GM12865 (cell line): ENCODE results near the gene DPP4.
"Not testable (repeated sequence)": the region's sequence is repeated elsewhere in the genome, so short reads cannot be mapped to it uniquely, and the experiment has no call there.

Experiments
- DNase-seq: peaks from one replicate; pipeline ENCODE4 v3.0.0; 2010; ENCODE audit warnings: low read depth
- H3K4me3 ChIP-seq: 2 replicates; pipeline ENCODE4 v1.5.1; 2011; ENCODE audit warnings: mild to moderate bottlenecking, low read depth, low read length, control low read depth
- TF ChIP-seq, protein P1 (sequence below): IDR thresholded peaks from 2 replicates; pipeline ENCODE4 v1.5.1; 2011; ENCODE audit warnings: low read length, control low read depth, low read depth, inconsistent platforms; ENCODE audit not compliant: insufficient read depth; ENCODE audit errors: missing control alignments

DPP4 gene

DNA sequence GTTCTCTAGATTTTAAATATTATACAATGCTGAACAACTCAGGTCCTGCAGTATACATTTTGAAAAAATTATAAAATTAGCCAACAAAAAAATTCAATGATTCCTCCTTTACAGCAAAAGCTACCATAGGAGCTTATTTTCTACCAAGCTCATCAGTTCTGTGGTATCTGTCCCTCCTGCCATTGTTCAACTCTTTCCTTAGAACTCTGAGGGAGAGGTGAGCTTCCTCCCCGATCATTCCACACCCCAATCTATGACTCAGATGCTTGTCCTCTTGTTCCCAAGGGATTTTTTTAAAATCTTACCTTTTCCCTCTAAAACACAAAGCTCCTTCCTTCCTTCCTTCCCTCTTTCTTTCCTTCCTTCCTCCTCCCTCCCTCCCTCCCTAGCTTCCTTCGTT lies 13.5 kb downstream of the DPP4 start:
- TF ChIP-seq, protein P1, sequence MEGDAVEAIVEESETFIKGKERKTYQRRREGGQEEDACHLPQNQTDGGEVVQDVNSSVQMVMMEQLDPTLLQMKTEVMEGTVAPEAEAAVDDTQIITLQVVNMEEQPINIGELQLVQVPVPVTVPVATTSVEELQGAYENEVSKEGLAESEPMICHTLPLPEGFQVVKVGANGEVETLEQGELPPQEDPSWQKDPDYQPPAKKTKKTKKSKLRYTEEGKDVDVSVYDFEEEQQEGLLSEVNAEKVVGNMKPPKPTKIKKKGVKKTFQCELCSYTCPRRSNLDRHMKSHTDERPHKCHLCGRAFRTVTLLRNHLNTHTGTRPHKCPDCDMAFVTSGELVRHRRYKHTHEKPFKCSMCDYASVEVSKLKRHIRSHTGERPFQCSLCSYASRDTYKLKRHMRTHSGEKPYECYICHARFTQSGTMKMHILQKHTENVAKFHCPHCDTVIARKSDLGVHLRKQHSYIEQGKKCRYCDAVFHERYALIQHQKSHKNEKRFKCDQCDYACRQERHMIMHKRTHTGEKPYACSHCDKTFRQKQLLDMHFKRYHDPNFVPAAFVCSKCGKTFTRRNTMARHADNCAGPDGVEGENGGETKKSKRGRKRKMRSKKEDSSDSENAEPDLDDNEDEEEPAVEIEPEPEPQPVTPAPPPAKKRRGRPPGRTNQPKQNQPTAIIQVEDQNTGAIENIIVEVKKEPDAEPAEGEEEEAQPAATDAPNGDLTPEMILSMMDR, result no peak
- no peak overlapping the region for H3K4me3 ChIP-seq
- no peak for DNase-seq

DNA sequence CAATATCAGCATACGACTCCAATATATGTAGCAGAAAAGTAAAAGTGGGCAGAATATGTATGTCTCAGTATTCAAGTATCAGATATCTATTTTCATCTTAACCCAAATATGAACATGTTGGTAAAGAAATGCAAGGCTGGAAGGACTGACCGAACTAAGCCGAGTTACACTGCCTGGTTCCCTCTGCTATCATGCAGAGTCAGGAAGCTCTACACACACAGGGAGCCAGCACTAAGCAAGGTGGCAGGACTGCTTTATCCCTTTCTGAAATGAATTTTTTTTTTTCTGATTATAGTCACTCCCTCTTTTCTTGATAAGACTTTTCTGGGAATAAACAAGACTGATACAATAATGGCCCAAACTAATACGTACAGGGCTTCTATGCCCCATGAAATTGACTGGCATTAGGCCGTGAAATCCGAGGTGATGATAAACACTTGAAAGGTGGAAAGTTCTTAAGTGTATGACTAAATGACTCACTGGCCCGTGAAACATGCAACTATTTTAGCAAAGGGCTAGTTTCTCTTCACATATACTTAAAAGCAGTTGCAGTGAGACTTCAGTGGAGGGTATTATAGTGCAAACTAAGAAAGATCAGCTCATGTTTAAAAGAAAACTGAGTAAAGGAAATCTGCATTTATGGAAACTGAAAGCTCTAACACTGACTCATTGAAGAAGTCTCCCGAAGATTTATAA lies 14.9 kb downstream of the DPP4 start:
- peak; percentile 88 for DNase-seq
- peak overlapping the region; percentile 31 for H3K4me3 ChIP-seq
- TF ChIP-seq, protein P1, result no peak

DNA sequence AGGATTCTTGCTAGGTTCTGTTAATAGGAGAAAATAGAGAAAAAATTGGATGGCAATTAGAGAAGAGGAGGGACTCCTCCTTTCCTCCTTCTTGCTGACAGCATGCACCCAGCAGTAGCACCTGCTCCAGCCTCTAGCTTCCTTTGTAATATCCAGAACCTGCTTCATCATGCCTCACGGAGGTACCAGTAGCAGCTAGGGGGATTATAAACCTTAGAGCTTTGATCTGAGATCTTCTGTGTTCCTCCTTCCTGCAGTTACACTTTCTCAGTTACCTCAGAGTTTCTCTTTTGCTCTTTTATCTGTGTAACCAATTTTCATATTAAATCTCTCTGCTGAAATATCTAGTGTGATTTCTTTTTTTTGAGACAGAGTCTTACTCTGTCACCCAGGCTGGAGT lies 16.6 kb downstream of the DPP4 start:
- TF ChIP-seq, protein P1, result no peak
- DNase-seq, result peak; percentile 18
- H3K4me3 ChIP-seq, result no peak overlapping the region

DNA sequence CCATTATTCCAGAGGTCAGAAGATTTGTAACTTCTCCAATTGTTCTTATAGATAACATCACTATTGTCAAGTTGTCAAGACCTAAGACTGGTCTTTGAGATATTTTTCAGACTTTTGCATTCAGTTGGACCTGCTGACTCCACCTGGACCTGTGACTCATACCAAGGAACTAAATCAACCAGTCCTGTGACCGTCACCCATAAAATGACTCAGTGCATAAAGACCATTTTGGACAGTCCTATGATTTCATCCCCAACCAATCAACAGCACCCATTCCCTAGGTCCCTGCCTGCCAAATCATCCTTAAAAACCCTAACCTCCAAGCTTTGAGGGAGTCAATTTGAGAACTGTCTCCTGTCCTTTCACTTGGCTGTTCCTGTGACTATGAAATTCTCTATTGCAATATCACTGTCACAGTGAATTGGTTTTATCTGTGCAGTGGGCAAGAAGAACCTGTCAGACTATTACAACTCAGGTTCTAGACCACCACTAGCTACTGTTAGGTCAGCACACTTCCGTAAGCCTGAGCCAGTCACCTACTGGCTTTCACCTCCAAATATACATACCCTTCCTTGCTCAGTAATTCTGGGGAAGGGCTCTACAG lies 17.1 kb downstream of the DPP4 start:
- TF ChIP-seq, protein P1, result no peak

DNA sequence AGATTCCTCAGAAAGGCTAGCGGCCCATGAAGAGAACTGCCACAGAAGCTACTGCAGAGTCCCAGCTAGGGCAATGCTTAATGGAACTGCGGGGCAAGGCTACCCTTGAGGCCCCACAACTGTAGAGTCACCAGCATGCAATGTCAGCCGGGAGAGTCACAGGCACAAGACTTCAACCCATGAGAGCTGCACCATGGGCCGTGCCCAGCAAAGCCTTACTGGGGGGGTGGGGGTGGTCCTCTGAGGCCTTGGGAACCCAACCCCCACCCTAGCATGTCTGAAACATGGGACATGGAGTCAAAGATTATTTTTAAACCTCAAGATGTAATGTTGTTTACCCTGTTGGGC lies 20.2 kb downstream of the DPP4 start:
- TF ChIP-seq, protein P1, result no peak
- no peak for DNase-seq

More for the DNA sequence above, 17.1 kb downstream of the DPP4 start:
- H3K4me3 ChIP-seq, result no peak overlapping the region
- DNase-seq, result no peak

DNA sequence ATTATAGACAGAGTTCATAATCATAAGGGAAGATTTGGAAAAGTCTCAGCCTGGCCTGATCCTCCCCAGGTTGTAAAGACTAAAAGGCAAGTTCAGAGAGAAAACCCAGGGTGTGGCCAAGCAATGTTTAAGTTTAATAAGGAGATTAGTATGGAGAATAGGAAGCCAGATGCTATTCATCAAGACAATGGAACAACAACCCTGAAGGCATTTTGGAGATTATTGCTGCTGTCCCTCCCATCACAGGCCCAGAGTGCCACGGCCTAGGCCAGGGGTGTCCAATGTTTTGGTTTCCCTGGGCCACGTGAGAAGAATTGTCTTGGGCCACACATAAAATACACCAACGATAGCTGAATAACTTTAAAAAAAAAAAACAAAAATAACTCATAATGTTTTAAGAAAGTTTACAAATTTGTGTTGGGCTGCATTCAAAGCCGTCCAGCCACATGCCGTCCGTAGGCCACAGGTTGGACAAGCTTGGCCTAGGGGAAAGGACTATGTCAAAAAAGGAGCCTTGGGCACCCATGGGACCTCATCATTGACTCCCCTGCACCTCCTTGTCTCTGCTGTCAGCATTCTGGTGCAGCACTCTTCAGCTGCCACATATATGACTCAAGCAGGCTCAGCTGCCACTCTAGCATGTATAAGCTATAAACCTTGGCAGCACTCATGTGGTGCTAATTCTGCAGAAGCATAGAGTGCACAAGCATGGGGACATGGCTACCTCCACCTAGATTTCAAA lies 20.8 kb downstream of the DPP4 start:
- TF ChIP-seq, protein P1, result no peak
- DNase-seq, result no peak
- no peak overlapping the region for H3K4me3 ChIP-seq

More for the DNA sequence above, 20.2 kb downstream of the DPP4 start:
- no peak overlapping the region for H3K4me3 ChIP-seq

DNA sequence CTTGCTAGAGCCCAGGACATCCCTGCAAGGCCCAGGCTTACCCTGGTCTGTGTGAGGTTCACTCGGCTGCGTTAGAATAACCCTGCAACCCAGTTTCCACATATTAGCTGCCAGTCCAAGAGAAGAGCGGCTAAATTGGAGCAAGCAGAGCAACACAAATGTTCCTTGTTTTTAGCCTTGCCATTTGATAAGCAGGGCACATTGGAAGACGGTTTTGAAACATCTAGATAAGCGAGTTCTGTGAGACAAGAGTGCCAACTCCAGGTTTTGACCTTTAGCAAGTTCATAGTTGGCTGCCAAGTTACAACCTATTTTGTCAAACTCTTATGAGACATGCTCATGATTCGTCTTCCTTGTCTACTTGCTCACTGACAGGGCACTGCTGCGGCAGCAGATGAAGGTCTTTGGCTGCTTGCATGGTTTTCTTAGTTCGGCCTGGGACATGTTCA lies 23.5 kb downstream of the DPP4 start:
- no peak for DNase-seq
- TF ChIP-seq, protein P1, result no peak
- no peak overlapping the region for H3K4me3 ChIP-seq

DNA sequence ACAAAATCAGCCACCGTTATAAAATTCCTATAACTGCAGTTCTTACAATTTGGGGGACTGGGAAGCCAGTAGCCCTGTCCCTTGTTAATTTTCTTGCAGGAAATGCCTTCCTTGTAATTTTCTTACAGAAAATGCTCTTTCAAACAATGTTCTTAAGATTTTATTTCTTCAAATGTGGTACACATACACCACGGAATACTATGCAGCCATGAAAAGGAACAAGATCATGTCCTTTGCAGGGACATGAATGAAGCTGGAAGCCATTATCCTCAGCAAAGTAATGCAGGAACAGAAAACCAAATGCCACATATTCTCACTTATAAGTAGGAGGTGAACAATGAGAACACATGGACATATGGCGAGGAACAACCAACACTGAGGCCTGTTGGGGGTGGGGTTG lies 24.9 kb downstream of the DPP4 start:
- not testable (repeated sequence) for DNase-seq, H3K4me3 ChIP-seq
